22Rv1 (cell line): Measurements from ENCODE around the gene SIAE.

Experiments
- ZFX ChIP-seq: fragments of 450-650 bp; IDR thresholded peaks from 2 replicates; pipeline ENCODE4 v1.6.1; 2017; ENCODE audit warnings: antibody characterized with exemption, borderline replicate concordance
- TF ChIP-seq, protein P1 (sequence below): fragments of 450-650 bp; IDR thresholded peaks from 2 replicates; pipeline ENCODE4 v1.5.1; 2017; ENCODE audit warnings: mild to moderate bottlenecking

GRCh38 chr11:124699547-124699946 lies 26.0 kb upstream of the SIAE start:
- TF ChIP-seq, protein P1, sequence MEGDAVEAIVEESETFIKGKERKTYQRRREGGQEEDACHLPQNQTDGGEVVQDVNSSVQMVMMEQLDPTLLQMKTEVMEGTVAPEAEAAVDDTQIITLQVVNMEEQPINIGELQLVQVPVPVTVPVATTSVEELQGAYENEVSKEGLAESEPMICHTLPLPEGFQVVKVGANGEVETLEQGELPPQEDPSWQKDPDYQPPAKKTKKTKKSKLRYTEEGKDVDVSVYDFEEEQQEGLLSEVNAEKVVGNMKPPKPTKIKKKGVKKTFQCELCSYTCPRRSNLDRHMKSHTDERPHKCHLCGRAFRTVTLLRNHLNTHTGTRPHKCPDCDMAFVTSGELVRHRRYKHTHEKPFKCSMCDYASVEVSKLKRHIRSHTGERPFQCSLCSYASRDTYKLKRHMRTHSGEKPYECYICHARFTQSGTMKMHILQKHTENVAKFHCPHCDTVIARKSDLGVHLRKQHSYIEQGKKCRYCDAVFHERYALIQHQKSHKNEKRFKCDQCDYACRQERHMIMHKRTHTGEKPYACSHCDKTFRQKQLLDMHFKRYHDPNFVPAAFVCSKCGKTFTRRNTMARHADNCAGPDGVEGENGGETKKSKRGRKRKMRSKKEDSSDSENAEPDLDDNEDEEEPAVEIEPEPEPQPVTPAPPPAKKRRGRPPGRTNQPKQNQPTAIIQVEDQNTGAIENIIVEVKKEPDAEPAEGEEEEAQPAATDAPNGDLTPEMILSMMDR = no peak
- TF ChIP-seq ZFX = no peak
